Pons (tissue), 1 donor: Measurements from ENCODE around the gene LINGO3.
"Not testable (repeated sequence)": the region's sequence is repeated elsewhere in the genome, so short reads cannot be mapped to it uniquely, and the experiment has no call there.

Experiments used
- DNase-seq: peaks from one replicate; pipeline ENCODE4 v3.0.0-alpha.2; 2016; ENCODE audit warnings: low spot score

The LINGO3 gene, protein sequence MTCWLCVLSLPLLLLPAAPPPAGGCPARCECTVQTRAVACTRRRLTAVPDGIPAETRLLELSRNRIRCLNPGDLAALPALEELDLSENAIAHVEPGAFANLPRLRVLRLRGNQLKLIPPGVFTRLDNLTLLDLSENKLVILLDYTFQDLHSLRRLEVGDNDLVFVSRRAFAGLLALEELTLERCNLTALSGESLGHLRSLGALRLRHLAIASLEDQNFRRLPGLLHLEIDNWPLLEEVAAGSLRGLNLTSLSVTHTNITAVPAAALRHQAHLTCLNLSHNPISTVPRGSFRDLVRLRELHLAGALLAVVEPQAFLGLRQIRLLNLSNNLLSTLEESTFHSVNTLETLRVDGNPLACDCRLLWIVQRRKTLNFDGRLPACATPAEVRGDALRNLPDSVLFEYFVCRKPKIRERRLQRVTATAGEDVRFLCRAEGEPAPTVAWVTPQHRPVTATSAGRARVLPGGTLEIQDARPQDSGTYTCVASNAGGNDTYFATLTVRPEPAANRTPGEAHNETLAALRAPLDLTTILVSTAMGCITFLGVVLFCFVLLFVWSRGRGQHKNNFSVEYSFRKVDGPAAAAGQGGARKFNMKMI

DNA sequence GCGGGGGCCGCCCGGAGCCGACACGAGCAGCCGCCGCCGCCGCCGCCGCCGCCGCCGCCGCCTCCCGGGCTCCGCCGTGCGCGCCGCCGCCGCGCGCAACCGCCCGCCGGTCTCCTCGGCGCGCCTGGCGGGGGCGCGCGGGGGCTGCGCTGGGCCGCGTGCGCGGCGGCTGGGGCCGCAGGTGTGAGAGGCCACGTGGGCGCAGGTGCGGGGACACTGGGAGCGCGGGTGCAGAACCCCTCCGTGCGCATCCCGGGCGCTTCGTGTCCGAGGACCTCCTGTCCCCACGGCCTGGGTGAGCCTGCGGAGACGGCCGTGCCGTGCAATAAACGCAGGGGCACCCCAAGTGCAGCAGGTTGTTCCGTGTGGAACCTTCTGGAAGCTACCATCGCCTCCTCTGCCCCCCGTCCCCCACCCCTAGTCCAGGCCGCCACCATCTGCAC, at the start of gene LINGO3:
LINGO3 (minus strand) TSS at position 41 of the 443 bp plus-strand sequence. CDS start 16,378 bp downstream, outside the sequence.
- no peak for DNase-seq

DNA sequence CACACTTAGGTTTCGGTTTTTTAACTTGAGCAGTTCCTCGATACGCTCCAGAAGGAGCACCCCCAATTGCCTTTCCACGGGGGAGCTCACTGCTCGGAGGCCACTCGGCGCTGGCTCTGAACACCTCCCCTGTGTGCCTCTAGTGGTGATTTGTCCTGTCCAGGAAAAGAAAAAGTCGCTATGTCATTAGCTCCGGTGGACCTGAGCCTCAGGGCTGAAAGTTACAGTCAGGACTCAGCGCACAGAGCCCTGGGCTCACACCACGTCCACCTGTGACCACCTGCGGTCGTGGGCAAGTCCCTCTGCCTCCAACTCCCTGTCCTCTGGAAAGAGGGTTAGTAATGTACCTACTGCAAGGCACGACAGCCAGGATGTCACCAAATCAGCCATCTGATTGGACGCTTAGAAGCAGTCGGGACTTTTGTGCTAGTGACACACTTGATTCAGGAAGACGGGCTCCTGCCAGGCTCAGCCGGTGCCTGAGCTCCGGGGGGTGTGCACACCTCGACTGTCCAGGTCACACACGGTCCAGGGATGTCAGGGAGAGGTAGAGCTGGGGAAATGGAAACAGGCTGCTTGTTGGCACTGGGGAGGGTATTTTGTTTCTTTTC, 48.2 kb upstream of the LINGO3 start:
- no peak for DNase-seq

DNA sequence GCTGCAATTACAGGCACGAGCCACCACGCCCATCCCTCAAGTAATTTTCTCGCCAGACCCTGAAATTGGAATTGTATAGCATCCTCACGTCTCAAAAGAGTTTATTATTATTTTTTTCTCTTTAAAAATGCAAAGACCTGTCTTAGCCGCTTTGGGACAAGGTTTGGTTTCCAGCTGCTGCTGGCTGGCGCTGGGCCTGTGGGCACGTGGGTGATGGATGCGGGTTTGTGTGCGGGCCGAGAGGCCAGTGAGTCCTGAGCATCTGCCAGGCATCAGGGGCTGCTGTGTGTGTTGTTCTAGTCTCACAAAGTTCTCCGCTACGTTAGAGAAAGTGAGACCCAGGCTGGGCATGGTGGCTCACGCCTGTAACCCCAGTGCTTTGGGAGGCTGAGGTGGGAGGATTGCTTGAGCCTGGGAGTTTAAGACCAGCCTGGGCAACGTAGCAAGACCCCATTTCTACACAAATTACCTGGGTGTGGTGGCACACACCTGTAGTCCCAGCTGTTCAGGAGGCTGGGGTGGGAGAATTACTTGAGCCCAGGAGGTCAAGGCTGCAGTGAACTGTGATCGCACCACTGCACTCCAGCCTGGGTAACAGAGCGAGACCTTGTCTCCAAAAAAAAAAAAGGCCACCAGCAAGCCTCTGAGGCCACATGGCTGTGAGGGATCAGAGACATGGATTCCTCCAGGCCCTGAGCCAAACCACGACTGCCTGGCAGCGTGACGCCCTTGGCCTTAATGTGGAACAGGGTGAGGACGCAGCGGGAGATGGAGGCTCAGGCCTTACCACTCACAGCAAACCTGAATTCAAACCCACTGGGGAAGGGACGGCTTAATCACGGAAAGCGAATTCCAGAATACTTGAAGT, 47.4 kb upstream of the LINGO3 start:
- DNase-seq = no peak

DNA sequence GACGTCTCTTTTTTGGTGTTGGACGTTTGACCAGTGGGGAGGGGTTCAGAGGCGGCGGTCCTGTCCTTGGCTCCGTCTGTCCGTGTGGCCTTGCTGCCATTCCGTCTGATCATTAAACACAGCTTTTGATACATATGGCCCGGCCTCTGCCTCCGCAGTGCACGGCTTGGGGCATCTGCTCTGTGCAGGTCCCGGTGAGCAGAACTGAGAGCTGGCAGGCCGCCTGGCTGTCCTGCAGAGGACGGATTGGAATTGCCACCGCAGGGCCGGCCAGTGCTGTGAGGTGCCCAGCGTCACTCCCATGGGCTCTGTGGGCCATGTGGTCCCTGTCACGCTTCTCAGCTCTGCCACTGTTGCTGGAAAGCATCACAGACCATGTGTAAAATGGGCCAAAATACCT, 46.7 kb upstream of the LINGO3 start:
- DNase-seq = no peak

DNA sequence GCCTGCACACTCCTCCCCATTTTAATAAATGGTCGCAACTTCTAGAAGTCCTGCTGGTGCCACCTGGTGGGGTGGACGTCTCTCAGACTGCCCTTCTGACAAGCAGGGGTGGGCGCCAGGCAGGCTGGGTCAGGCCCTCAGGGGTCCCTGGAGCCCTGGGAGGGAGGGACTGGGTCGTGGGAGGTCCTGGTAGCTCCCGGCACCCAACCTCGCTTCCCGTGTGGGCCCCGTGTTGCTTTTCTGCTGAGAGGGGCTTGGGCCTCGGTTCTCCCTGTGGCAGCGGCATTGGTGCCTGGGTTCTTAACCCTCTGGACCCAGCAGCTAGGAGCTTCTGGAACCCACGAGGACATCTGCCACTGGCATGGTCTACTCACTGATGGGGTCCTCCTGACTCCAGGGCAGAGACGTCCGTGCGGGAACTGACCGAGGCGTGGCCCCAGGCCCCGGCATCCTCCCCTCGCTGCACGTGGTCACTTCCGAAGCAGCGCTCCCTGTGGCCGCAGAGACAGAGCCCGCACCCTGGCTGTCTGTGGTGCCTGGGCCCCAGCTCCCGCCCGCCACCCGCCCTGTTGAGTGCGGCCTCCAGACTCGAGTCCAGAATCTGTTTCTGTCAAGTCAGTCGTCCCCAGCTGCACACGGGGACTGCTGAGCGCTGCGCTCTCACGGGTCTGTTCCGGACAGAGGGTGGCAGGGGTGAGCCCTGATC, 46.1 kb upstream of the LINGO3 start:
- no peak for DNase-seq

DNA sequence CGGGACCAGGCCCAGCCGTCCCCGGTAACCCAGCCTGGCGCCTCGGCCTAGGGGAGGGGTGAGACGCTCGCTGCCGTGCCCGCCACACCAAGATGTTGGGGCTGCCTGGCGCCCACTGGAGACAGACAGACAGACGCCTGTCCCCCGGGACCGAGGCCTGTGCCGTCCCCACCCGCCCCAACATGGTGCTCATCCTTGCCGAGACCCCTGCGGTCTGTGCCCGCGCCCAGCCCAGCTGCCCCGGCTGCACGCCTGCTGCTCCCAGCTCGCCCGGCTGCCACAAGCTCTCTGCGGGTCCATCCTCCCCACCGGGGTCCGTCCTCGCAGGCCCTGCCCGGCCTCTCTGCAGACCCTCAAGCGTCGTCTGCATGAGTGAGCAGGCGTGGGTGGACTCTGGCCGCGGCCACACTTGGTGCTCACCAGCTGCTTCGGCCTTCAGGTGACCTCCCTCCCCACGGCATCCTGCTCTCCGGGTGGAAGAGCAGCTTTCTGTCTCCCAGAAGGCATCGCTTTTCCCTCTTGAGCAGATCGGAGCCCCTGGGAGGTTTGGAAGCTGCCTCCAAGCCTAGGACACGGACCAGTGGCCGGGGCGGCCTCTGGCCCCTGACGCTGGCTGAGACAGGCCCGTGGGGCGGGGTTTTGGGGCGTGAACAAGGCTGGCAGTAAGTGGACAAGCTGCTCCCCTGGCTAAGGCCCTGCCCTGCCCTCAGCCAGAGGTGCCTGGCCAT, 45.4 kb upstream of the LINGO3 start:
- no peak for DNase-seq

DNA sequence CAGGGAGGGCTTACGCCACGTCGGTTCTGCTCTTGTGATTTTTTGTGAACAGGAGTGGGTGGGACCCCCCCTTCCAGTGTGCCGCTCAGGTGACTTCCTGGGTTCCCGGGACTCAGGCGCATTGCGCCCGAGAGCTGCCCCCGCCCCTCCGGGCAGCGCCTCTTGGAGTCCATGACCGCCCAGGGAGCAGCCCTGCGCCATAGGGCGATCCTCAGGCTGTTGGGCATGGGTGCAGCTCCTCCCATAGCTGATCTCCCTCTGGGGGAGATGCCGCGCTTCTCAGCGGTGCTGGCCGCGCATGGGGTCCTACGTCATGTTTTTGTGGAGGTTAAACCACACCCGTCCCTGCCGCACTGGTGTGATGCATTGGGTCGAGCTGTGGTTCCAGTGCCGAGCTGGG, 44.2 kb upstream of the LINGO3 start:
- no peak for DNase-seq

DNA sequence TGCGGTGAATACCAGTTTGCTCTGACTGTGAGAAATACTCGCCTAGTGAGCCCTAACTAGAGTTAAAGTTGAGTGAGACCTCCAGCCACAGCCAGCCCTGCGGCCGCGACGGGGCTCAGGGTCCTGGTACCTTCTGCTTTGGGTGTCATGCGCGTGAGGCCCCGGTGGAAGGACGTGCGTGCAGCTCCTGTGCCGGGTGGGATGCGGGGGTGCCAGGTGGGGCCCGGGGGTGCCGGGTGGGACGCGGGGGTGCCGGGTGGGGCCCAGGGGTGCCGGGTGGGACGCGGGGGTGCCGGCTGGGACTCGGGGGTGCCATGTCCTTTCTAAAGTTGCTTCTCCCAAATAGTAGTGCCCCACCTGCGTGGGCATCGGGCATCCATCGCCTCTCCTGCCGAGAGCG, 43.6 kb upstream of the LINGO3 start:
- no peak for DNase-seq

DNA sequence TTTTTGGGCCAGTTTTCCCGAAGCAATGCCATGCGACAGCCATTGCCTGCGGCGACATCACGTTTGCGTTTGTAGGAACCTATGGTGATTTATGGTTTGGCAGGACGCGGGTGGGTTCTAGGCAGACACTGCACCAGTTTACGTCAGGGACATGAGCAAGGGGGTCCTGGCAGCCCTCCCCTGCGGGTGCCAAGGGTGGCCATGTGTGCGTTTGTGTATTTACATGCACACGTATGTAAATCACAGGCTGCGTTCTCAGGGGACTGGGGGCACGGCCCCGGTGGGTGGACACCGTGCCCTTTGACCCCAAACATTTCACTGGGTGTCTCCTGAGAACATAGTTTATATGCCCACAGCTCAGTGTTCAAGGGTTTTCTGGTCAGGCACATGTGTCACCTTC, 42.7 kb upstream of the LINGO3 start:
- DNase-seq = no peak

DNA sequence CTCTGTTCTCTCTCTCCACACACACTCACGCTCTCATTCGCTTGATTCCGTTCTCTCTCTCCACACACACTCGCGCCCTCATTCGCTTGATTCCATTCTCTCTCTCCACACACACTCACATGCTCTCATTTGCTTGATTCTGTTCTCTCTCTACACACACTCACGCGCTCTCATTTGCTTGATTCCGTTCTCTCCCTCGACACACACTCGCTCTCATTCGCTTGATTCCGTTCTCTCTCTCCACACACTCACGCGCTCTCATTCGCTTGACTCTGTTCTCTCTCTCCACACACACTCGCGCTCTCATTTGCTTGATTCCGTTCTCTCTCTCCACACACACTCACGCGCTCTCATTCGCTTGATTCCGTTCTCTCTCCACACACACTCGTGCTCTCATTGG, 41.9 kb upstream of the LINGO3 start:
- DNase-seq = not testable (repeated sequence)

DNA sequence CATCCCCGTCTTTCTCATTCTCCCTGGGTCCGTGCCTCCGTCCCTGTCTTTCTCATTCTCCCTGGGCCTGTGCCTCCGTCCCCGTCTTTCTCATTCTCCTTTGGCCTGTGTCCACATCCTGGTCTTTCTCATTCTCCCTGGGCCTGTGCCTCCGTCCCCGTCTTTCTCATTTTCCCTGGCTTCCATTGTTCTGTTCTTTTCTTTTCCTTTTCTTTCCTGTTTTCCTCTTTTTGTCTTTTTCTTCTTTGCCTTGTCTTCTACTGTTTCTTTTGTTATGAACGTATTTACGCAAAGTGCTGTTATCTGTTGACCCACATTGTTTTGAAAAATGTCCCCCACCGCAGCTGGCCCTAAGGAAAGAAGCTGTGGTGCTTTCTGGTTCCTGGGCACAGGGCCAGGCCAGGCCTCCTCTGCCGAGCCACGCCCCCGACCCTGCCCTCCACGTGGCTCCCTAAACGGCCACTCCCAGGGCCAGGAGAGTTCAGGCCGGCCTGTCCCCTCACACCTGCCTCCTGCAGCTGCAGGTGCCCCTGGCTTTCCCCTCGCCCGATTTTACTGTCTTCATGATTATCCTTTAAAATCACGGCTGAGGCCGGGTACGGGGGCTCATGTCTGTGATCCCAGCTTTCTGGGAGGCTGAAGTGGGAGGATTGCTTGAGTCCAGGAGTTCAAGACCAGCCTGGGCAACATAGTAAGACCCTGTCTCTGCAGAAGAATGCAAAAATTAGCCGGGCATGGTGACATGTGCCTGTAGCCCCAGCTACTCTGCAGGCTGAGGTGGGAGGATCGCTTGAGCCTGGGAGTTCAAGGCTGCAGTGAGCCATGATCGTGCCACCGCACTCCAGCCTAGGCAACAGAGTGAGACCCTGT, 38.1 kb upstream of the LINGO3 start:
- no peak for DNase-seq

DNA sequence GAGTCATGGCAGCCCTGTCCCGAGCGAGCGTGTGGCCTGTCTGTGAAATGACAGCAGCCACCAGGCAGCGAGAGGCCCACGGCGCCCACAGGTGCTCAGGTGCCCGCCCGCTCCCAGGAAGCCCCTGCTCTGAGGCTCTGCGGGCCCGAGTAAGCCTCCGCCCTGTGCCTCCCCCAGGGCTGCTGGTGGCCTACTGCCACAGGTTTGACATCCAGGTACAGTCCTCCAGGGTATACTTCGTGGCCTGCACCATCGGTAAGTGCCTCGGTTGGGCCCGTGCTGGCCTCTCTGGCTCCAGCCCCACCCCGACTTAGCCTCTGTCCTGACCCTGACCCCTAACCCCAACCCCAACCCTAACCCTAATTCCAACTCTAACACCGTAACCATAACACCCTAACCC, 37.1 kb upstream of the LINGO3 start:
- DNase-seq = no peak

DNA sequence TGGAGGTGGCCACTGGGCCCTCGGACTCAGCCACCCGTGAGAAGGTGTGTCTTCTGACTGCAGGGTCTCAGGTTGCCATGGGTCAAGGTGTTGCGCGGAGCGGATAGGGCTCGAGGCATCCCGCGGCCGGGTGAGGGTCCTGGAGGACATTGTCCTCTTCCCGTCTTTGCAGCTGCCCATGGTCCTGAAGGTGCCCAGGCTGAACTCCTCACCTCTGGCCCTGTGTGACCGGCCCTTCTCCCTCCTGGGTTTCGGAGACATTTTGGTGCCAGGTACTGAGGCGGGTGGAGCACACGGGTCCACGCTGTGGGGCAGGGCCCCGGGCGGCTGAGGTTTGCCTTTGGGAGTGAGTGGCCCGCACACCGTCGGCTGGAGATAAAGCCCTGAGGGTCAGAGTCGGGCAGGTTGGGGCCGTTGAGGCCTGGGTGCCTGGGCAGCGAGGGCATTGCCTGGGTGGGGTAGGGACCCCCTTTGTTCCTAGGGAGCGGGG, 36.5 kb upstream of the LINGO3 start:
- no peak for DNase-seq

DNA sequence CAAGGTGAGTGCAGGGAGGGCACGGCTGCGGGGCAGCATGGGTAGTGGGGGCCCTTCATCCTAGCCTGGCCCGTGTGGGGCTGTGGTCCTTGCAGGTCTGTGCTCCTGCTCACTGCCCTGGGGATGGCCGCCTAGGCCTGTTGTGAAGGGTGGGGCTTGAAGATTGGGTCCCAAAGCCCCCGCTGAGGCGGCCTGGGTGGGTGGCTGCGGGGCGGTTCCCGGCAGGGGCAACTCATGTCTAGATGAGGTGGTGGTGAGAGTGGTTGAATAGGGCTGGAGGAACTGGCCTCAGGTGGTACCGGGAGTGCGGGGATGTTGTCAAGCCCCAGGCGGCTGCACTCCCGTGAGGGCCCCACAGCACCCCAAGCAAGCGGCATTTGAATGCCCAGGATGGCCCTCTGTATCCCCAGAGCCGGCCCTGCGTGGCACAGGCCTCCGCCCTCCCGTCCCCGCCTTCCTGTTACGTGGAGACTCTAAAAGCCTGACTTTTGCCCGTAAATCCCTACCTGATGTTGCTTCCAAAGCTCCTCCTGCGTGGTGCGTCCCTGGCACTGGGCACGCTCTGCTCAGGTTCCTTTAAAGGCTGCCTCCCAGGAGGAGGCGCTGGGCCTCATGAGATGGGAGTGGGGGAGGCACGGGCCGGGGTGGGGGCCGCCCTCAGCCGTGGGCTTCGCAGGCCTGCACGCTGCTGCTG, 35.5 kb upstream of the LINGO3 start:
- no peak for DNase-seq

DNA sequence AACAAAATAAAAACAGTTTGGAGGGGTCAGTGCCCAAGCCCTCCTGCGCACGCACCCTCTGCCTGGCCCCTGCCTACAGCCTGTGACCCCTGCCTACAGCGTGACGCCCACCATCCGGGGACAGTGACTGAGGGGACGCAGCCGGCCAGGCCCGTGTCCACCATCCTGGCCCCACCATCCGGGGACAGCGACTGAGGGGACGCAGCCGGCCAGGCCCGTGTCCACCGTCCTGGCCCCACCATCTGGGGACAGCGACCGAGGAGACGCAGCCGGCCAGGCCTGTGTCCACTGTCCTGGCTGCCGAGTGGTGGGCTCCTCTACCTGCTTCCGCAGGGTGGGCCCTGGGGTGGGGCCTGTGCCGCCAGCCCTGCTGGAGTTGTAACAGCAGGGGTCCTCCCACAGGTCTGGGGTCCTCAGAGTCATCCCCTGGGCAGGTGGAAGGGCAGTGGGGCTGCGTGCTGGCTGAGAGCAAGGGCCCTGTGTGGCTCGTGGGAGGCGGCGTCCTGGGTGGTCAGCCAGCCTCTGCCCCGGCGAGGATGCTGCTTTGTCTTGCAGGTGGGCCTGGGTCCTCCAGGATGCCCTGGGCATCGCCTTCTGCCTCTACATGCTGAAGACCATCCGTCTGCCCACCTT, 34.8 kb upstream of the LINGO3 start:
- DNase-seq = no peak

DNA sequence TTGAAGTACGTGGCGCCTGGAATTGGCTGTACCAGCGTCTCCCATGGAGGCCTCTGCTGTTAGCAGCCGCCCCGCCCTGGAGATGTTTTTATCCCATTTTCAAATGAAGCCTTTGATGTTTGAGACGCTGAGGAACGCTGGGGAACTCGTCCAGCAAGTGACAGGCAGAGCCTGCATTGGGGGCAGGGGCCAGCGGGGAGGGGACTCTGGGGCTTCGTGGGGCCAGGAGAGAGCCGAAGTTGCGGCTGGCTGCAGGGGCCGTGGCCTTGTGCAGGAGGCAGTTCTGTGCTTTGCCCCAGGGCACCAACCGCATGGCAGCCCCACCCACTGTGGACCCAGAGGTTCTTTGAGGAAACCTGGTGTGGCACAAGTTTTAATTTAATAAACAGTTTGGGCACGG, 34.0 kb upstream of the LINGO3 start:
- no peak for DNase-seq

DNA sequence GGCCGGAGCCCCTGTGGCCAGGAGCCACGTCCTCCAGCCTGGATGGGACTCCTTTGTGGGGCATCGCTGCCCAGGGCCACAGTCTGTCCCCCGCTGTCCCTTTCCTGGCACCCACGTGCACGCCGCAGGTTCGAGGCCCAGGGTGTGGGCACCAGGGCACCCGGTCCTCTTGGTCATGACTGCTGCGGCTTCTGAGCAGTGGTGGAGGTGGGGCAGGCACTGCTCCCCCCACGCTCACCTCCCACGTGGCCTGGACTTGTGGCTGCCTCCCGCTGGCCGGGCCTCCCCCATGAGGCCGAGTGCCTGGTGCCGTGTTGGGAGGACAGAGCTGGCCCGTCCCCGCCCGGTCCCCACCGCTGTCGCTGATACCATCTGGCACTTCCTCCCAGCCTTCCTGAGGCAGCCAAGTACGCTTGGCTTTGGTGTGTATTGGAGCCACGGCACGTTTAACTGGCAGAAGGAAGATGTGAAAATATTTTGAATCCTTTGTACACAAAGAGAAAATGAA, 33.3 kb upstream of the LINGO3 start:
- no peak for DNase-seq

DNA sequence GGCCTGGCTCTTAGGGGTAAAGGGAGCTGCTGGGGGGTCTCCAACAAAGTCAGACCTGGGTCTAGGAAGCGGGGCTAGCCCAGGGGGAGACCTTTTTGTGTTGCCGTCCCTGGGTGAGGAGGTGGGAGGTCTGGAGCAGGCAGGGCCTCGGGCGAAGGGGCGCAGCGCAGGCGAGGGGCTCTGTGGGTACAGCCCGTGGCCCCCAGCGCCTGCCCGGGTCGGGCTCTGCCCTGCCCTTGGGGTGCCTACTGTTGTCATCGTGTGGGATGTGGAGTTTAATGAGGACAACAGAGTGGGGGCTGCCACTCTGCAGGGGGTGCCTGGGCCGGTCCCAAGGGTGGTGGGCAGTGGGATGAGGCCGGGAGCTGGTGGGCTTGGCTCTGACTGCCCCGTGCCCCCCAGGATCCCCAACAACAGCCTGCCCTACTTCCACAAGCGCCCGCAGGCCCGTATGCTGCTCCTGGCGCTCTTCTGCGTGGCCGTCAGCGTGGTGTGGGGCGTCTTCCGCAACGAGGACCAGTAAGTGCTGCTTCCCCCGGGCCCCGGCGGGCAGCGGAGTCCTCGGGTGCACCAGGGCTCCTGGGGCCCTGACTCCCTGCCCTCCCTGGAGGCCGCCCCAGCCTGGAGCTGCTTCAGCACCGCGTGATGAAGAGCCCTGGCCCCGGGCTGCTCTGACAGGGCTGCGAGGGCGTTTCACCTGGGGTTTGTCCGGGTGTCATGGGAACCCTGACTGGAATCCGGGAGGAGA, 32.7 kb upstream of the LINGO3 start:
- DNase-seq = no peak
